ENCODE results near the gene TBX5.

The TBX5 gene

DNA sequence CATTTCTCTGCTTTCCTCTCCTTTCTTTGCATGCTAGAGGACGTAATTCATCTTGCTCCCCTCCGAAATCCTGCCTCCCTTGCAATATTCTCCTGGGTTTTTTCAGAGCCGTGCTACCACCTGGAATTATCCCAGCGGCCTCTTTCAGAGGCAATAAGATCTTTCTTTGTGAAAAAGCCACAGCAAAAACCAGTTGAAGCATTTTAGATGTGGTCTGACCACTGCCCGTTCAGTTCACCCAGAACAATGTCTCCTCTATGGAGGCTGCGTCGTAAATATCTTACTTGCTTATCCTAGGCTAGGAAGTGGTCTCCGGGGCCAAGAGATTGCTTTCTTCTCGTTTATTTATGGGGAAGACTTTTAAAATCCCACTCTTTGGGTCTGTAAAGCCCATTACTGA, 85.8 kb downstream of the TBX5 start:
- DNase-seq (ENCODE audit: insufficient read length, low spot score): no peak
- FAIRE-seq: no peak
- TF ChIP-seq, protein P1, sequence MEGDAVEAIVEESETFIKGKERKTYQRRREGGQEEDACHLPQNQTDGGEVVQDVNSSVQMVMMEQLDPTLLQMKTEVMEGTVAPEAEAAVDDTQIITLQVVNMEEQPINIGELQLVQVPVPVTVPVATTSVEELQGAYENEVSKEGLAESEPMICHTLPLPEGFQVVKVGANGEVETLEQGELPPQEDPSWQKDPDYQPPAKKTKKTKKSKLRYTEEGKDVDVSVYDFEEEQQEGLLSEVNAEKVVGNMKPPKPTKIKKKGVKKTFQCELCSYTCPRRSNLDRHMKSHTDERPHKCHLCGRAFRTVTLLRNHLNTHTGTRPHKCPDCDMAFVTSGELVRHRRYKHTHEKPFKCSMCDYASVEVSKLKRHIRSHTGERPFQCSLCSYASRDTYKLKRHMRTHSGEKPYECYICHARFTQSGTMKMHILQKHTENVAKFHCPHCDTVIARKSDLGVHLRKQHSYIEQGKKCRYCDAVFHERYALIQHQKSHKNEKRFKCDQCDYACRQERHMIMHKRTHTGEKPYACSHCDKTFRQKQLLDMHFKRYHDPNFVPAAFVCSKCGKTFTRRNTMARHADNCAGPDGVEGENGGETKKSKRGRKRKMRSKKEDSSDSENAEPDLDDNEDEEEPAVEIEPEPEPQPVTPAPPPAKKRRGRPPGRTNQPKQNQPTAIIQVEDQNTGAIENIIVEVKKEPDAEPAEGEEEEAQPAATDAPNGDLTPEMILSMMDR (IDR thresholded peaks at IDR 0.05; ENCODE audit: insufficient read depth, missing control alignments): no peak

DNA sequence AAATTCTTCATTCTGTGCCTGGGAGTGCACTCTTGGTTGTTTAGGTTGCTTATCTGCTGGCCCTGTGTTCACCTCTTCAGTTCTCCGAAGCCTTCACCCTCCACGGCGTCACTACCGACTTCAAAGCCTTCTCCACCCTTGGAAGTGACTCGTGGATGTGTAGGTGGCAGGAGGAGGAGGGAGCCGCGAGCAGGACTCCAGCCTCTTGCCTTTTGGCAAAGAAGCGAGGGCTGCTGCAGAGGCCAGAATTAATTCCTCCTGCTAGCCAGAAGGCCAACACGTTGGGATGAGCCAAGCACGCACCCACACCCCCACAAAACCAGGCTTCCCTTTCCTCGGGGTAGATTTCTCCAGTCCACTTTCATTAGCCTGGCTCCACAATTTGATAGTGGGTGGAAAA, 86.5 kb downstream of the TBX5 start:
- TF ChIP-seq, protein P1 (IDR thresholded peaks at IDR 0.05; ENCODE audit: insufficient read depth, missing control alignments): no peak
- DNase-seq (ENCODE audit: insufficient read length, low spot score): no peak
- FAIRE-seq: no peak

DNA sequence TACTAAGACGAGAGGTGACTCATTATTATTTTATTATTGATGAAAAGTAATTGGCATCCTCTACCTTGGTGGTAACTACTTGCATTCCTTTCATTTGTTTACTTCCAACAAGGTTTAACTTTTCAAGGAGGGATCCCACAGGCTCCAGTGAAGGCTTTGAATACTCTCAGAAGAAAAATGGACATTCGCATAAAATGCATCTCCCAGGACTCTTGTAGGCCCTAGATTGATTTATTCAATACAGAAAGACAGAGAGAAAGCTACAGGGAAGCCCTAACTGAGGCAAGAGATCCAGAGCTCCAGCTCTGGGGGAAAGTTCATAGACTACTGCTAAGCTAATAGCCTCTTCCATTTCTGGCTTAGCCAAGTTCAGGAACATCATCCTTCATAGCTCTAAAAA, 87.0 kb downstream of the TBX5 start:
- TF ChIP-seq, protein P1 (IDR thresholded peaks at IDR 0.05; ENCODE audit: insufficient read depth, missing control alignments): no peak
- FAIRE-seq (no peak), DNase-seq (ENCODE audit: insufficient read length, low spot score) (no peak)

DNA sequence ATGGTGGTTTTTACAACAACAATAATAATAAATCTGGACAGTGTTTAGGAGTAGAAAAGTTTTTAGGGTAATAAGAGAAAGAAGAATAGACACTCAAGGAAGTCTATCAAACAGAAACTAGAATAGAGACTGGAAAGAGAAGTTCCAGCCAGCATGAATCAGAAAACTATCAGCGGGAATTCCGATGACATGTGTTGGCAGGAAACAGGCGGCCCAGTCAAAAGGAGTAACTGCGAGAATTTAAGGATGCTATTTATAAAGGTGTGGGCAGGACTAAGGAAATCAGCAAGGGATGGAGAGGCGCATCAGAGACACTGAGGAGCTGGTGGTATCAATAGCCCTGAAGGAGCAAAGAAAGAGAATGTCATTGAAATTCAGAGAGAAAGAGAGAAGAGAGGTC, 89.9 kb downstream of the TBX5 start:
- TF ChIP-seq, protein P1 (IDR thresholded peaks at IDR 0.05; ENCODE audit: insufficient read depth, missing control alignments): no peak
- FAIRE-seq: no peak
- DNase-seq (ENCODE audit: insufficient read length, low spot score): no peak

DNA sequence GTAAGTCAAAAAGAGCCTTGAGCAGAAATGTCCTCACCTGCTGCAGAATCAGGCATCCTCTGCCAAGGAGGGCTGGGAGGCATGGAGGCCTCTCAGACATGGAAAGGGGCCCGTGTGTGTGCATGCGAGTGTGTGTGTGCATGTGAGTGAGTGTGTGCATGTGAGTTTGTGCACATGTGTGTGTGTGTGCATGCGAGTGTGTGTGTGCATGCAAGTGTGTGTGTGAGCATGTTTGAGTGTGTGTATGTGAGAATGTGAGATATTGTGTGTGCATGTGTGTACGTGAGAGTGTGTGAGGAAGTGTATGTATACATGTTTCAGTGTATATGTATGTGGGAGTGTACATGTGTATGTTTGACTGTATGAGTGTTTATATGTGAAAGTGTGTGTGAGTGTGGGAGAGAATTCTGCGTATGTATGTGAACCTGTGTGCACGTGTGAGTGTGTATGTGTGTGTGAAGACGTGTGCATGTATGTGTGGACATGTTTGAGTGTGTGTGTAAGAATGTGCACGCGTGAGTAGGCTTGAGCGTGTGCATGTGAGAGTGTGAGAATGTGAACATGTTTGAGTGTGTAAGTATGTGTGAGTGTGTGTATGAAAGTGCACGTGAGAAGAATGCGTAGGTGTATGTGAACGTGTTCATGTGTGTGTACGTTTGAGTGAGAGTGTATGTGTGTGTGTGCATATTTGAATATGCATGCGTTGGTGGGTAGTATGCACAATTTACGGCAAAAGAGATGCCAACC, 90.8 kb downstream of the TBX5 start:
- no peak for FAIRE-seq
- TF ChIP-seq, protein P1 (IDR thresholded peaks at IDR 0.05; ENCODE audit: insufficient read depth, missing control alignments): no peak
- DNase-seq (ENCODE audit: insufficient read length, low spot score): no peak

DNA sequence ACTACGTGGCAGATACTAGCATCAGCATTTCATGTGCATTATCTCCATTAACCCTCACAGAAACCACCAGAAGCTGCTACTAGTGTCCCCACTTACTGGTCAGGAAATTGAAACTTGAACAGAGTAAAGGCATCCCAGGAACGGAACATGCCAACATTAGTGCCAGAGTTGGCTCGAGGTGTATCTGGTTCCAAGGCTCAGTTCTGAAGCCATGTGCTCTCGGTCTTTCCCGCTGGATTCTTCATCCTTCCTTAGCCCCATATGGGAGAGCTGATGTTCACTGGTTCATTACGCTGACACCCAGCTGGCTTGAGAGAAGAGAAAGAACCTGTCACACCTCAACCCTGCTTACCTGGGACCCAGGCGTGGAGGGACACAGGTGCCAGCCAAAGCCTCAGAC, 91.5 kb downstream of the TBX5 start:
- TF ChIP-seq, protein P1 (IDR thresholded peaks at IDR 0.05; ENCODE audit: insufficient read depth, missing control alignments): no peak
- DNase-seq (ENCODE audit: insufficient read length, low spot score) (no peak), FAIRE-seq (no peak)

DNA sequence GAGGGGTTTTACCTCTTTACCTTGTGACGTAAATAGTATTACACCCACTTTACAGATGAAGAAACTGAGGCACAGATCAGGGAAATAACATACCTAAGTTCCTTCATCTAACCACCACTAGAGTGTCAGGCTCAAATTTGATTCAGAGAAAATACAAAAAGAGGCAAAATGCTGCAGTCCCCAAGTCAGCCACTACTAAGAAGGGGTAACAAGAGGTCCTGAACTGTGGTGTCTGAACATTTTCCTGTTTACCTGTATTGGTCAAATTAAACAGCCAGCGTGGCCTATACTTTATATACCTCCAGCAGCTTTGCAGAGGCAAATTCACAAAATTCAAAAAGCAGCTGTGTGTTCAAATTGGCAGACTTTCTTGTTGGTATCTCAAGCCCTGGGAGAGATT, 92.0 kb downstream of the TBX5 start:
- FAIRE-seq (no peak), DNase-seq (ENCODE audit: insufficient read length, low spot score) (no peak)
- TF ChIP-seq, protein P1 (IDR thresholded peaks at IDR 0.05; ENCODE audit: insufficient read depth, missing control alignments): no peak

All from D721Med (cell line).